HG03460 (cell line): Measurements from ENCODE around the gene NAV3.
A peak's percentile ranks its signal among the peaks of the same experiment; 100 is the strongest.

Source experiments
- ATAC-seq: cut with Tn5 transposase; IDR thresholded peaks from one replicate; pipeline ENCODE4 v1.9.1; 2021; ENCODE audit not compliant: unreplicated experiment

NAV3 gene

DNA sequence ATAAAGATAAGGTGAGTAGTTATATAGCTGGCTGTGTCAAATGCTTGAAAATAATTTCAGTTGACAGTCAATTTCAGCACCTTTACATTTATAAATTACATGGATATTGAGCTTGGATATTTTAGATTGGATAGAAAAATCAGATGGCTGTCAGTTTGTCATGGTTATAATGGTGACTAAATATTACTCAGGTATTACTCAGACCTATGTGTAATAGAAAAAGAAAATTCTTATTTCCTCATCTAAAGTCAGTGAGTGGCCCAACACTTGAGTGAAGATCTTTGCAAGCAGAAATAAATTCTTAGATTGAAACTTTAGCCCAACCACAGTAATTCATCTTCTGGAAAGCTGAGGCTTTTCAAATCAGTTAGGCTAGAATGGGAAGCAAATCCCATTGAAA lies 354.4 kb downstream of the NAV3 start:
- no peak for ATAC-seq

DNA sequence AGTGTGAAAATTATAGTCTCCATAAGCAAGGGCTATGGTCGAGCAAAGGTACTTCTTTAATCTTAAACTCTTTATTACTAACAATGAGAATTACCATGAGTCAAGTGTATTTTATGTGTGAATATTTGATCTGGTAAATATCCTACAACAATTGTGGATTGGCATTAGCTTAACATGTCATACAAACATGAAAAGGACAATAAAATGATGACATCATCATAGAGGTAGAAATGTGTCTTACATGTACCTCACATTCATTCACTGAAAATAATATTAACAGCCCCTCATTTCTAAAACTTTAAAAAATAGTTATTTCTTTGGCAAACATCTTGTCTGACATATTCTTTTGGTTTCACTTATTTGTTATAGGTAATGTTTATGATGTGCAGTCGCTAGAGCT lies 355.0 kb downstream of the NAV3 start:
- ATAC-seq, result no peak

DNA sequence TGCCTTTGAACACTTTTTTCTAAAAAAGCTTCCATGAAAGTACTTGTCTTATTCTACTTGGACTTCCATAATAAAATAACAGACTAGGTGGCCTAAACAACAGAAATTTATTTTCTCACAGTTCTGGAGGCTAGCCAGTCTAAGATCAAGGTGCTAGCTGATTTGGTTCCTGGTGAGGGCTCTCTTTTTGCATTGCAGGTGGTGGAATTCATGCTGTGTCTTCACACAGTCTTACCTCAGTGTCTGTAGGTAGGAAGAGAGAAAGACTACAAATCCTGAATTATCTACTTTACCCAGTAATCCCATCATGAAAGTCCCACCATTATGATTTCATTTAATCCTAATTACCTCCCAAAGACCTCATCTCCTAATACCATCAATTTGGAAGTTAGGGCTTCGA lies 356.0 kb downstream of the NAV3 start:
- no peak for ATAC-seq

DNA sequence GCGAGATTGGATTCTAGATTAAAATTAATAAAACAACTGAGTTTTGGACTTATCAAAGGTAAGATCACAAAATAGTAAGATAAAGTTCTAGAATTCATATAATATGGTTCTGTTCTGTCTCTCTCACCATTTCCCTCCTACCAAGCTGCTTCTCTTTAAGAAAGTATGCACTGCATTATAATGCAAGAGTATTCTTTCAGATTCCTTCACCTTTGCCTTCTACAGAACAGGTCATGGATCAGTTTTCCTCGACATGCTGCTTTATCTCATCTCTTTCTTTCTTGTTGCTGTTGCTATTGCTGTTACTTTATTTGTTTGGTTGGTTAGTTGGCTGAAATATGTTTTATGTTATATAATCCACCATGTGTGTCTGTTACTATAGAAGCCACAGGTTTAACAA lies 357.0 kb downstream of the NAV3 start:
- ATAC-seq, result no peak

DNA sequence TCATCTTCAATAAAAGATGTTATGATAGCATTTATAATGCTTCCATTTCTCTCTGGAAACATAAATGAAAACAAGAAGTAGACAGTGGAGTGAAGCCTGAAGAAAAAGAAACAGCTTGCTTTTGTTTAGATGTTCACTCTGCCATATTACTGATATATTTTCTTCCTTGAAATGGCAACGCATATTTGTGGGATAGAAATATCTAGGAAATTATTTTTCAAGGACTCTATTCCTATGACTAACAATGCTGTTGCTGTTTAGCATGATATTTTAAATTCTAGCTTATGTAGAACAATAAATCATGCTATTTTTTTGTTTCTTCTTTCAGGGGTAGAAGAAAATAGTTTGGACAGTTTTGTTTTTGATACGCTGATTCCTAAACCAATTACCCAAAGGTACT lies 359.0 kb downstream of the NAV3 start:
- no peak for ATAC-seq

DNA sequence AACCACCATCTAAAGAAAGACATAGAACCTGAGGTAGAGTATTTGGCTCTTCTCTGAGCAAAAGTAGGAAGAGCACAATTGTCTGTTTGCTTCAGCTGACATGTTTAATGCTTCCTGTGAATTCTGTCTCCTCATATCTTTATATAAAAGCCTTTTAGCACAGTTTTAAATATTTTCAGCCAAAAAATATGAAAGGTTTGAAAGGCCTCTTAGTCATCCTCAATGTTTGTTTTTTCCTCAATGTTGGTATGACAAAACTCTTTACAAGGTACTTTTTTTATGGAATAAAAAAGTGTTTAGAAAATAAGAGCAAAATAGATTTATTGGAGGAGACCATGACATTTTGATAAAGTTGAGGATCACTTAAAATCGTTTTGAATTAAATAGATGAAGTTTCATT lies 360.9 kb downstream of the NAV3 start:
- ATAC-seq, result no peak

DNA sequence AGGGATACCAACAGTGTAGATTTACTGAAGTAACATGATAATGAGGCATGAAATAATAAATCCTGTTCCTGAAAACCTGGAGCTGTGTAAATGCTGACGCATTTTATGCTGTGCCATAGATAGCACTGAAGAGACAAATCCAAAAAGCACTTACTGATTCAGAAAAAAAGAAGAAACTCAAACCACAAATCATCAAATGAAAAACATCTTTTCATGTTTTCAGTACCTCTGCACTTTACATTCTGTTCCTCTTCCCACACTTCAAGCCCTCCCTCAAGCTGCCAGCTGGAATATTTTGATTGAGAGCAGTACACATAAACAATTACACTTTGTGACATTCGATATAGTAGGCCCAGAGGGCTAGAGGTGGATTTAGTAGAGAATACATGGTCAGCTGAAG lies 362.3 kb downstream of the NAV3 start:
- ATAC-seq, result no peak

DNA sequence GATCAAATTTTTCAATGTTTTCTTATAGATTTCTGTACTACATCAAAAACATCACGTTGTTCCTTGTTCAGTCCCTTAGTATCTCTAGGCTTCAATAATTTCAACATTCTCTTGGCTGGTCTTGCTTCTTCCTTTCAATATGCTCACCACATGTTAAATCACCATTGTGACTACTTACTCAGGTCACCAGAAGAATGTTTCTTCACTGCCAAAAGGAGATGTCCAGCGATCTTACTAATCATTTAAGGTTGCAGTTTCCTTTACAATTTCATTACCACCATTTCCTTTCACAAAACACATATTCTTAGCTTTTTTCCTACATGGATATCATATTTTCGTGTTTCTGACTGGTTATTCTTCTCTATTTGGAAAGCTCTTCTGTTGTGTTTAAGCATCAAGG lies 363.8 kb downstream of the NAV3 start:
- no peak for ATAC-seq

DNA sequence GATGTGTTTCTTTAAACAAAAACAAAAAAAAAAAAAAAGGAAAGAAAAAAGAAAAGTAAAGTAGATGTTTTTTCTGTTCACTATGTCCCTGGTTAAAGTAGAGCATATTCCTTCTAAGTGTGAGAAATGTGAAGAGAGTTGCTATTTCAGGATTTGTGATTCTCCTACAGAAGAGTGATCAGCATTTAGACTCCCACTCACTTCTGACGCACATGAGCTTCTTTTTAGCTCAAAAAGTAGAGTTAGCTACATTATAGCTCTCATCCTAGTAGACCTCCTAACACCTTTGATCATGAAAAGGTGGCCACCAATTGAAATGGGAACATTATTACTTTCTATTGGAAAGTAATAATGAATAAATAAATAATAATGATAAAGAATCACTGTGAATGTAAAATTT lies 368.2 kb downstream of the NAV3 start:
- ATAC-seq, result no peak

DNA sequence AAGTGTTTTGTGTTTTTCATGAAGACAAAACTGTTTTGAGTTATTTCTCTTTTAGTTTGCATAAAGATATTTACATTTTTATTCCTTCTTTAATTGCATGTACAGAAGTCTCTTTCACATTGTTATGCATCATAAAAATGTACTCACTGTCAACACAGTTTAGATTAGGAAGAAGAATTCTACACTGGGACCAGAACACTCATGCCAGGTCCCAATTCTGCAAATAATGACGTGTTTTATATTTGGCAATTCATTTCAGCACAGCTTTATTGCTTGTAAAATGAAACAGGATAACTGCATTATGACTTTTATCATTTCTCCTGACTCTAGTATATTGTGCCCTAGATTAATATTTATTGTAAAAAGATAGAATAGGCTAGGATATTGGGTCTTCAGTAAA lies 369.2 kb downstream of the NAV3 start:
- no peak for ATAC-seq

DNA sequence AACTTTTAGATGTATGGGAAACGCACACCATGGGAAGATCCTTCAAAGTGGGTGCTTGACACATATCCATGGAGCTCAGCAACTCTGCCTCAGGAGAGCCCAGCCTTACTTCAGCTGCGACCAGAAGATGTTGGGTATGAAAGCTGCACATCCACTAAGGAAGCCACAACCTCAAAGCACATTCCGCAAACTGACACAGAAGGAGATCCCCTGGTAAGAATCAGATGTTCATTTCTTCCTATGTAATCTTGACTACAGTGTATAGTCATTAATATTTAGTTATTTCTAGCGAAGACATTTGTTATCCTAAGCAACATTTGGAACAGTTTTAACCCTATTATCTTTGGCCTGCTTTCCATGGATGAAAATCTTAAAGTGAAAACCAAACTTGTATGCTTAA lies 374.2 kb downstream of the NAV3 start:
- no peak for ATAC-seq

DNA sequence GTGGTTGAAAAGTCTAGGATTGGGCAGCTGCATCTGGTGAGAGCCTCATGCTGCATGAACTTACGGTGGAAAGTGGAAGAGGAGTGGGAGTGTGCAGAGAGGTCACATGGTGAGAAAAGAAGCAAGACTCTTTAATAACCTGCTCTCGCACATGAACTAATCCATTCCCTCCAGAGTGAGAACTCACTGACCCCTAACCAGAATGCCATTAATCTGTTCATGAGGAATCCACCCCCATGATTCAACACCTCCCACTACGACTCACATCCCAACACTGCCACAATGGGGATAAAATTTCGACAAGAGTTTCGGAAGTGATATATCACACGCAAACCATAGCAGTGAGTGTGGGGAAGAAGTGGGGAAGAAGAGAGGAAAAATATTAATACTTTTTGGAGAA lies 377.4 kb downstream of the NAV3 start:
- no peak for ATAC-seq

DNA sequence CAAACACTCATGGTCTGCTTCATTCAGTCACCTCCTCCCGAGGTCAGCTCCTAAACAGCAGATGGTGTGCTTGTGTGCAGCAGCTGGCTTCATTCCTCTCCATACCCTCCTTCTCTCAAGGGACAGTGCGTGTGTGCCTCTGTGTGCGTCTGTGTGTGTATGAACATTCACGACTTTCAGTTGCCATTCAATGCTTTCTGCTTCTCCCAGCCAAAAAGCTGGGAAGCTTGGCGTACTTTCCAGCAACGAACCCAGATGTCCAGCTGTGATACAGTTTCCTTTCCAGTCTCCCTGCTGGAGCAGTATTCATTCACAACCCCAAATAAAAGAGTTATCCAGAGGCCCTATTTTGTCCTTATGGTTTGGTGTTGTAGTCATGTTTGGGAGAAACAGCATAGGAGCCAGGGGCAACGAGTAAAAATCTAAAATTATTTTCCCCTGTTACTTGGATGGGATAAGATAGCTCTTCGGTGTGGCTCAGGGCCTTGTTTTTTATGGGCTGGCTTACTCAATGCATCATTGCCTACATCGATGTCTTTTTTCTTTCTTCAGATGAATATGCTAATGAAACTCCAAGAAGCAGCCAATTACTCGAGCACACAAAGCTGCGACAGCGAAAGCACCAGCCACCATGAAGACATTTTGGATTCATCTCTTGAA lies 379.3 kb downstream of the NAV3 start:
- ATAC-seq, result no peak

DNA sequence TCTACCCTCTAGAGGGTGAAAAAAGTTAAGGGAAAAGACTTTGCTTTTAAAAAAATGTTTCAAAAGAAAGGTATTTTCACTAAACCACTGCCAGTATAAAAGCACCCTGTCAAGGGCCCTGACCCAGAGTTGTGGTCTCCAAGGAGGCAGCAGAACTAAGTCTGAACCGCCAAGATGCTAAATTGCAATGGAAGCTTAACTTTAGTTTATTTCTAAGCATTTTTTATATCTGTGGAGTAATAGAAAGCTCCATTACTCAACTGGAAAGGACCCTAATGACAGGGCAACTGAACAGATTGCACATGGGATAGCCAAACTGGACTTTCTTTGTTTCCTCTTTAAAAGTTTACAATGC lies 379.8 kb downstream of the NAV3 start:
- ATAC-seq, result no peak

DNA sequence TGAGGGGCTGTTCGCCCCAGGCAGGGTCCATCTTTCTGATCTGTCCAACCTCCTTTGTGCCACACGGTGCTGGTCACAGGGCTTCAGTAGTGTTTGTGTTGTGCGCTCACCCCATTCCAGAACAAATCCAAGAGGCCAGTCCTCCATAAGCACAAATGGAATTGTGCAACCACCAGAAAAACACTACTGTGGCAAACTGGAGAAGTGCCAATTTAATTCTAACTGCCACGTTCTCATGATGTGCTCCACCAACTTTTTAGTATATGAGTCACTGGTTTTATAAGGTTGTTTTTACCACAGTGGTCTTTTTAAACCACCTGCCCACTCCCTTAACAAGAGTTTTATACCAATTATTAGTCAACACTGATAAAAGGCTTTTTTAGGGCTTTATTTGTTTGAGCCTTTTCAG lies 380.2 kb downstream of the NAV3 start:
- no peak for ATAC-seq

DNA sequence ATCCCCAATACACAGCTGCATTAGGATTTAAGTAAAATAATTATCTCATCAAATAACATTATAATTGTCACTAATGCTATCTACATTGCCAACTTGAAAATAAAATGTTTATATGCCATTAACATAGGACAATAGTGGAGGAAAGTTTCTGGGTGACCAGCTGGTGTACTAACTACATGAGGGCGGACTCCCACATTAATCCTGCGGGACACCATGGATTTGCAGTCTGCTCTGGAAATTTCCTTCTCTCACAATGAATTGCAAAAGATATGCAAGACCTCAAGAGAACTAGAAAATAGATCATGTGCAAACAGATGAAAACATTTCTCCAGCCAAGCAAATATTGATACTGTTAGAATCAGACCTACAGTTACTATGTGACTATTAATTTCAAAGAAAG lies 390.1 kb downstream of the NAV3 start:
- ATAC-seq, result no peak

DNA sequence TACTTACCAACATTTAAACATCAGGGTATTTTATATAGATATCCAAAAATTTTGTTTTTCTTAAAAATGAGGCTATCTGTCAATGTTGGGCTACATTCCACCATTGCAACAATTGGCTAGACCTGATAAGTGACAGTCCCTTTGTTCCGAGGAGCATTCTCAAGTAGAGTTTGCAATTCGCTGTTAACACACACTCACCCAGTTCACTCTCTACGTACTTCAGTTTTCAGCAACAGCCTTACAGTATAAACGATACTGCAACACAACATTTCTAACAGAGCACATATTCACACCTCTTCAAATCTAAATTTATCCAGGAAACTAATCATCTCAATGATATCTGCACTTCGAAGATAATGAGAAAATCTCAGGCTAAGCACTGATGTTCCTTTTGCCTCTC lies 393.5 kb downstream of the NAV3 start:
- ATAC-seq, result no peak

DNA sequence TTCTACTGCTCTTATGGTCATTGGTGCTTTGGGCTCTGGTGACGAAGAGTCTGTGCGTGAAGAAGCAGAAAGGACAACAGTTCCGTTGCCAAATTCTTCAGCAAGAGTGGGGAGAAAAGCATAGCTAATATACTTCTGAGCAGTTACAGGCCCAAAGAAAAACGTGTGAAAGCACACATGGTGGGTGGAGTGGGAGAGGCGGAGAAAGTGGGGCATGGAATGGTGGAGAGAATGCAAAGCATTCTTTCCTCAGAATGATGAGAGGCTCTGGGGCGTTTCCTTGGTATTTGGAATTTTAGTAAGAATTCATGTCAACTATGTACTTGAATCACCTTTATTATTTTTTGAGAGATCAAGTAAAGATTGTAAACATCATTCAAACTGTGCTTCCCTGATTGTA lies 396.1 kb downstream of the NAV3 start:
- ATAC-seq, result no peak

DNA sequence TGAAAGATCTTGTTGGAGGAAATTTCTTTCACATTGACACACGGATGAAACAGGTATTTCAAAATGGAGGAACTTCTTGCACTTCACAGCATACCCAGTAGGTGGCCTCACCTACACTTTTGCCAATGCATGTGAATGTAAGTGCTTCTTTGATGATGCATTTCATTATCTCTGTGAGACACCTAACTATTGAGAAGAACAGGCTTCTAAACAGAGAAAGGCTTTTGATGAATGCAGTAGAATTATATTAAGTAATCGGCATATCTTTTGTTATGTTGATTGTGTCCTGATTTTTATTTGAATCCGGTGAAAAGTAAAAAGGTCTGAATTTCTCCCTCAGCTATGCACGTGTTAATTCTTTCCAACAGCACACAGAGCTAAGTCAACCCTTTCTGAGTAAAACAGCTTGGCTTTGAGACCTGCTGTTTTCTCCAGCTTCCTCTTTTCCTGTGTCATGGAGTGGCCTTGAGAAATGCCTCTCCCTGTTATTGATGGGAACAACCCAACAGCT lies 399.0 kb downstream of the NAV3 start:
- peak; percentile 94 for ATAC-seq

DNA sequence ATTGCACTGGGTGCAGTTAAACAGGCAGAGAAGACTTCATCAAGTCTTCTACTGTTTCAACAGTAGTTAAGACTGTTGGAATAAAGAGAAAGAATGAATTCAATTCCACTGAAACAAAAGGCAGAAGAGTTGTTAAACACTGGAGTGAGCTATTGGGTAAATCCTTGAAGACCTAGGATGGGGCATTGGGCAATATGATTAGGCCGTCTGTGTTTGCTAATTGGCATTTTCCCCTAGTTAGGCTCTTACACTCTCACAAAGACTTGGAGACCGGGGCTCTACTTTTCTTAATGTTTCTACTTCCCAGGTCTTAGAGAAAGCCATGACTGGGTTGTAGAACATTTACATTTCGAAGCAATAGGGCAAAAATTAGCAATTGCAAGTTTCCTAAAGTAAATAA lies 402.1 kb downstream of the NAV3 start:
- ATAC-seq, result no peak

DNA sequence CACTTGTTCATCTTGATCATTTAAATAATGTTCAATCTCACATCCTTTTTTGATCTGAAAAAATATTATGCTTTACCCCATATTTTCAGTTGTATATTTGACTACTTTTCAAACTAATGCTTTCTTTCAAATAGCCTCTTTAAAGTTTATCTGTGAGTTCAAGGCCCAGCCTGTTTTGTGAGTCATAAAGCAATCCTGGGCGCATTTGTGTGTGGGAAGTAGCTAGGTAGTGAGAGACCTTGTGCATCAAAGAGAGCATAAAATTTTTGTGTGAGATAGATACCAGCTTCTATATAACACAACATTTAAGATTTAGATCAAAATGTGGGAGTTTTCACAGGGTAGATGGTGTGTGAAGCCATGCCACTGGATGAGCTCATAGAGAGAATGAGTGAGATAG lies 405.6 kb downstream of the NAV3 start:
- no peak for ATAC-seq

DNA sequence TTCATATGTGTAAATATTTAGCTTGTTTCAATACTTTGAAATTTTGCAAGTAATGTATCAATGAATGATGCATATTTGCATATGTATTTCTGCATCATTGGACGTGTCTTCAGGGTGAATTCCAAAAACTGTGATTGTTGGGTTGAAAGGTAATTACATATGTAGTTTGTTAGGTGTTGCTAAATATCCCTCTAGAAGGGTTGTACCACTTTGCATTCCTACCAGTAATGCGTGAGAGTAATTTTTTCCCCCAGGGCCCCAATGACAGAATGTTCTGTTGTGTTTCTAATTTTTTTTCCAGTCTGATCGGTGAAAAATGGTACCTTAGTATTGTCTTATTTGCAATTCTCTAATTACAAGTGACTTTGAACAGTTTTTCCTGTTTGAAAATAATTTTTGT lies 408.9 kb downstream of the NAV3 start:
- no peak for ATAC-seq

DNA sequence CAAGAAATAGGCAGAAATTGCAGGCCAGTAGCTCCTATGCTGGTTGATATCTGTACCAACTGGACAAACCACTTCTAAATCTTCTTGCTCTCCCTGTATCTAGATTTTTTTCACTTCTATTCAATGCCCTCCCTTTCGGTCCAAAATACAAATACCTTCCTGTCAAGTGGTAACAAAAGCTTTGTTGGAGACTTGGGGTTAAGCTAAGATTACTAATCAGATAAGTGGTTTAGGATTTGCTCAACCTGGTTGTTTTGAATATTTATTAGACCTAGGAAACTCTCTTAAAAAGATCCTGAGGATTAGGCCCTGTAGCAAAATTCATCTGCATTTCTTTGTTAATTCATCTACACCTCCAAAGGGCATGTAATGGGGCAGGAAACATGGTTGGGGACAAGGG lies 410.1 kb downstream of the NAV3 start:
- no peak for ATAC-seq

DNA sequence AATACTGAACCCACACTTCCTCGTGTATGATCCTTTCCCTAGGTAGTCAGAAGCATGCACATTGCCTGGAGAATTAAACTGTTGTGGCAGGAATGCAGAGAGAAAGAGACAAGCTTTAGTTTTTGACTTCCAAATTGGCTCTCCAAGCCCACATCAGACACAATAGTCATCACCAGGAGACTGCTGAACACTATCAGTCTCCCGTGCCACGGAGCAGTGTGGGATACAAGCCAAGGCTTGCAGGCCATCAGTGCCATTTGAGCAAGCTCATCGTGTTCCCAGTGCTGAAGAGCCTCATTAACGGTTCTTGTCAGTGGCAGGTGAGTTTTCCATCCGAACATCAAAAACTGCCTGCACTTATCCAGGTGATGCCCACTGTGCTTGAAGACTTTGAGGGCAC lies 410.8 kb downstream of the NAV3 start:
- ATAC-seq, result no peak
